Mucosa of descending colon (tissue), 3 donors: Measurements from ENCODE around the gene AKAP6. TPM values are rescaled to one million over a fixed set of nuclear protein-coding genes. Genes with fewer than 3 reads are reported as not detected.
"Not testable (repeated sequence)": the region's sequence is repeated elsewhere in the genome, so short reads cannot be mapped to it uniquely, and the experiment has no call there.

Experiments used
- ATAC-seq: fragments of 200-7000 bp; cut with Tn5 transposase; one replicate; pipeline ENCODE4 v1.9.1; 2020; ENCODE audit warnings: mild to moderate bottlenecking, moderate library complexity
- DNase-seq, 3 donors: peaks; one replicate each; pipeline ENCODE4 v3.0.0-alpha.2; 2020
- H3K36me3 ChIP-seq: fragments of 200-600 bp; one replicate; pipeline ENCODE4 v1.8.0; 2021; ENCODE audit warnings: low read depth, mild to moderate bottlenecking
- H3K4me1 ChIP-seq: fragments of 200-600 bp; one replicate; pipeline ENCODE4 v1.8.0; 2021; ENCODE audit warnings: low read depth, mild to moderate bottlenecking
- H3K4me3 ChIP-seq: fragments of 200-600 bp; one replicate; pipeline ENCODE4 v1.8.0; 2021; ENCODE audit warnings: mild to moderate bottlenecking
- H3K9me3 ChIP-seq: fragments of 200-600 bp; one replicate; pipeline ENCODE4 v1.8.0; 2021; ENCODE audit warnings: mild to moderate bottlenecking
- CTCF ChIP-seq: fragments of 200-600 bp; IDR thresholded peaks from one replicate; pipeline ENCODE4 v1.8.0; 2022; ENCODE audit warnings: antibody characterized with exemption, mild to moderate bottlenecking
- intact Hi-C, 2 donors: fragments of 100-400 bp; cut with DNase I in 1 of 2; cut with micrococcal nuclease in 1 of 2; formaldehyde crosslinking; loops; one replicate each; pipeline versions ENCODE4 v1.11.0 to v1.11.1; 2022; cut with DNase I, micrococcal nuclease
- total RNA-seq, 3 donors: library from RNA; stranded (reverse); fragmentation: NEBNext Ultra II Directional in 2 of 3; extraction: Animal tissue kit (Norgen Biotek cat#: 25700) in 2 of 3; gene quantifications; one replicate each; pipeline versions ENCODE4 v1.2.1 to v1.2.4, GENCODE V29; 2021 to 2023
- donor health status: DM: no; HTN: no; CAD: no; lungs with moderate emphysema.
- donor health status: DM: no; HTN: no; CAD: no.
- donor health status: DM: no; HTN: yes; CAD: no.

Gene AKAP6
- total RNA-seq, 3 donors from 2014 or later = 4.2 to 30.8 (median 5.4) TPM

GRCh38 chr14:32458720-32459119 is 129.6 kb downstream of the AKAP6 start:
- no peak overlapping the region for H3K4me3 ChIP-seq
- DNase-seq = no peak
- no peak for ATAC-seq
- no peaks in the 10 kb centered on the region for H3K4me1 ChIP-seq
- intact Hi-C loops = no loop called here
- H3K36me3 ChIP-seq = no peaks in the 10 kb centered on the region
- no peaks in the 10 kb centered on the region for H3K9me3 ChIP-seq
- no peak for TF ChIP-seq CTCF

DNA sequence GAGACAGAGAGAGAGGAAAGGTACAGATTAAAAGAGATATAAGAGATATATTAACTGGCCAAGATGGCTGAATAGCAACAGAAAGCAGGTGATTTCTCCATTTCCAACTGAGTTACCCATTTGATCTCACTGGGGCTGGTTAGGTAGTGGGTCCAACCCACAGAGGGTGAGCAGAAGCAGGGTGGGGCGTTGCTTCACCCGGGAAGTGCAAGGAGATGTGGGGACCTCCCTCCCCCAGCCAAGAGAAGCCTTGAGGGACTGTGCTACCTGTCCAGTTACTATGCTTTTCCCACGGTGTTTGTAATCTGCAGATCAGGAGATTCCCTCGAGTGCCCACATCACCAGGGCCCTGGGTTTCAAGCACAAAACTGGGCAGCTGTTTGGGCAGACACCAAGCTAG is 131.2 kb downstream of the AKAP6 start:
- no peak for ATAC-seq
- Histone ChIP-seq H3K4me1 (no peaks in the 10 kb centered on the region), H3K36me3 (no peaks in the 10 kb centered on the region), H3K4me3 (no peak overlapping the region), H3K9me3 (no peaks in the 10 kb centered on the region)
- DNase-seq = no peak
- TF ChIP-seq CTCF = no peak
- intact Hi-C loops = no loop called here

DNA sequence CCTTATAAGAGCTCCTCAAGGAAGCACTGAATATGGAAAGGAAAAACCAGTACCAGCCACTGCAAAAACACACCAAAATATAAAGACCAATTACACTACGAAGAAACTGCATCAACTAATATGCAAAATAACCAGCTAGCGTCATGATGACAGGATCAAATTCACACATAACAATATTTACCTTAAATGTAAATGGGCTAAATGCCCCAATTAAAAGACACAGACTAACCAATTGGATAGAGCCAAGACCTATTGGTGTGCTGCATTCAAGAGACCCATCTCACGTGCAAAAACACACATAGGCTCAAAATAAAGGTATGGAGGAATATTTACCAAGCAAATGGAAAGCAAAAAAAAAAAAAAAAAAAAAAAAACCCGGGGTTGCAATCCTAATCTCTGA is 133.5 kb downstream of the AKAP6 start:
- DNase-seq, H3K9me3 ChIP-seq, ATAC-seq, H3K36me3 ChIP-seq, intact Hi-C loops, H3K4me3 ChIP-seq, H3K4me1 ChIP-seq: not testable (repeated sequence)

- no peak for ATAC-seq
- intact Hi-C loops = no loop called here
- no peak for TF ChIP-seq CTCF
- no peak for DNase-seq
- Histone ChIP-seq H3K4me1 (peaks cover 5% of the 10 kb centered on the region), H3K9me3 (no peaks in the 10 kb centered on the region), H3K4me3 (no peak overlapping the region), H3K36me3 (no peaks in the 10 kb centered on the region)
Measured at GRCh38 chr14:32468955-32469354, 139.9 kb downstream of the AKAP6 start.

- no peak for DNase-seq
- intact Hi-C loops = no loop called here
- Histone ChIP-seq H3K4me3 (no peak overlapping the region), H3K36me3 (no peaks in the 10 kb centered on the region), H3K4me1 (peaks cover 5% of the 10 kb centered on the region), H3K9me3 (no peaks in the 10 kb centered on the region)
- no peak for ATAC-seq
- no peak for TF ChIP-seq CTCF
Measured at GRCh38 chr14:32469388-32470160, 140.5 kb downstream of the AKAP6 start.

DNA sequence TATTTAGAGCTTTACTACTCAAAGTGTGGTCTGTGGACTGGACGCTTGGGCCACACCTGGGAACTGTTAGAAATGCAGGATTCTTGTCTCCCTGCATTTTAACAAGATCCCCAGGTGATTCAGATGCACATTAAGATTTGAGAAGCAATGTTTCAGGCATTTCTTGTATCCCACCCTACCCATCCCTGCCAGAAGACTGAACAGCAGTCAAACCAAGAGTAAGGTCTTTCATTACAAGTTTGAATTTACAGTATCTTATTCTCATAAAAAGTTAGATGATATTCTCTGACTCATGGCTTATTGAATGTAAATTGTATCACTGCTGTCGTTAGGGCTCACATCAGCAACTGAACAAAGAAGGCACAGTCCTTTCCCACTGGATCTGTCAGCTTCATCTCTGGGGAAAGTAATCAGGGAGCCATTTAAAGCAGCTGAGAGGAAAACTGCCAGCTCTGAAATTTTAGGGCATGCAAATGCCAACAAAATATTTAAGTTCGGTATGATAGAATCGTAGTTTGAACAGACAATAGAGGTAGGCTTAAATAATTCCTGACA is 141.1 kb downstream of the AKAP6 start:
- H3K4me1 ChIP-seq = peaks cover 5% of the 10 kb centered on the region

More for the DNA sequence above, 141.1 kb downstream of the AKAP6 start:
- no peak for TF ChIP-seq CTCF
- Histone ChIP-seq H3K4me3 (no peak overlapping the region), H3K36me3 (no peaks in the 10 kb centered on the region), H3K9me3 (no peaks in the 10 kb centered on the region)
- ATAC-seq = no peak
- intact Hi-C loops = no loop called here
- DNase-seq = no peak
